ENCODE data around the gene OR2T33.

- TF ChIP-seq CTCF (IDR thresholded peaks at IDR 0.05) = peak in 2 of 3 experiments; percentile 23 to 47
- no peak for TF ChIP-seq POLR2AphosphoS5 (IDR thresholded peaks at IDR 0.05)
Measured at GRCh38 chr1:248243204-248243603, 34.6 kb downstream of the OR2T33 start.
